ENCODE data around the gene CMTM2.
"Not testable (repeated sequence)": the region's sequence is repeated elsewhere in the genome, so short reads cannot be mapped to it uniquely, and the experiment has no call there.

Gene CMTM2

GRCh38 chr16:66610111-66610820, 31.0 kb downstream of the CMTM2 start:
- no peak for DNase-seq

- DNase-seq, result not testable (repeated sequence)
Observed at GRCh38 chr16:66611911-66612310, 32.6 kb downstream of the CMTM2 start.

- DNase-seq, result no peak
Observed at GRCh38 chr16:66612422-66612821, 33.2 kb downstream of the CMTM2 start.

GRCh38 chr16:66614161-66614802, 35.0 kb downstream of the CMTM2 start:
- no peak for DNase-seq

GRCh38 chr16:66616169-66616568, 36.9 kb downstream of the CMTM2 start:
- DNase-seq, result no peak

- DNase-seq, result no peak
Observed at GRCh38 chr16:66616592-66616991, 37.3 kb downstream of the CMTM2 start.

- no peak for DNase-seq
Observed at GRCh38 chr16:66617010-66617434, 37.8 kb downstream of the CMTM2 start.

- DNase-seq, result no peak
Observed at GRCh38 chr16:66617728-66618127, 38.5 kb downstream of the CMTM2 start.

GRCh38 chr16:66618588-66619375, 39.5 kb downstream of the CMTM2 start:
- no peak for DNase-seq

- no peak for DNase-seq
Observed at GRCh38 chr16:66619534-66620428, 40.5 kb downstream of the CMTM2 start.

- DNase-seq, result no peak
Observed at GRCh38 chr16:66620429-66620795, 41.1 kb downstream of the CMTM2 start.

GRCh38 chr16:66621973-66622372, 42.7 kb downstream of the CMTM2 start:
- no peak for DNase-seq

- DNase-seq, result peak in 1 of 3 experiments; percentile 5
Observed at GRCh38 chr16:66622863-66623262, 43.6 kb downstream of the CMTM2 start.

- DNase-seq, result no peak
Observed at GRCh38 chr16:66623755-66624154, 44.5 kb downstream of the CMTM2 start.

GRCh38 chr16:66627611-66628378, 48.5 kb downstream of the CMTM2 start:
- not testable (repeated sequence) for DNase-seq

GRCh38 chr16:66629856-66630255, 50.6 kb downstream of the CMTM2 start:
- DNase-seq, result no peak

GRCh38 chr16:66630561-66631260, 51.4 kb downstream of the CMTM2 start:
- not testable (repeated sequence) for DNase-seq

- DNase-seq, result not testable (repeated sequence)
Observed at GRCh38 chr16:66631558-66631957, 52.3 kb downstream of the CMTM2 start.

GRCh38 chr16:66634527-66635196, 55.4 kb downstream of the CMTM2 start:
- DNase-seq, result no peak

- no peak for DNase-seq
Observed at GRCh38 chr16:66635406-66635805, 56.1 kb downstream of the CMTM2 start.

GRCh38 chr16:66636199-66636598, 56.9 kb downstream of the CMTM2 start:
- no peak for DNase-seq

Data from NCI-H1417 (cell line).